ENCODE results near the gene UBE4B. TPM values are rescaled to one million over a fixed set of nuclear protein-coding genes. Genes with fewer than 3 reads are reported as not detected.
"Not testable (repeated sequence)": the region's sequence is repeated elsewhere in the genome, so short reads cannot be mapped to it uniquely, and the experiment has no call there.

Gene UBE4B
- total RNA-seq, 1 donor from 2014 or later = 54.8 TPM

DNA sequence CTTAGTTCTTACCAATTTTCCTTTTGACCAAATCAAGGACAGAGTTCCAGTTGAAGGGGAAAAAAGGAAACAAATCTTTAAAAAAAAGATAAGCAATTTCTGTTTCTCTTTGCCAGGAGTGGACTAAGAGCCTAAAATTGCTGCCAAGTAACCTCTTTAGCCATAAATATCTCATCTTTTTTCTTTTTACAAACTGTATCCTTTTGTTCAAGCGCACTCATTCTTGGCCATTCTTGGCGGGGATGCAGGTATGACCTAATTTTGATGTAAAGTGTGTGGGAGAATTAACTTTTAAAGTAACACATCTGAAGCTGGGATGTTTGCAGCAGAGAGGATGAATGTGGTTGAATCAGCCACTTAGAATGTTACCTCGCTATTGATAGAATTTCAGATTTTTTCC lies 164.2 kb downstream of the UBE4B start:
- DNase-seq (ENCODE audit: low spot score) = no peak
- H3K36me3 Mint-ChIP-seq (ENCODE audit: low read depth, unreplicated experiment) = no peaks in the 10 kb centered on the region
- peaks cover 2% of the 10 kb centered on the region for H3K27me3 Mint-ChIP-seq (ENCODE audit: unreplicated experiment)
- TF ChIP-seq, protein P1, sequence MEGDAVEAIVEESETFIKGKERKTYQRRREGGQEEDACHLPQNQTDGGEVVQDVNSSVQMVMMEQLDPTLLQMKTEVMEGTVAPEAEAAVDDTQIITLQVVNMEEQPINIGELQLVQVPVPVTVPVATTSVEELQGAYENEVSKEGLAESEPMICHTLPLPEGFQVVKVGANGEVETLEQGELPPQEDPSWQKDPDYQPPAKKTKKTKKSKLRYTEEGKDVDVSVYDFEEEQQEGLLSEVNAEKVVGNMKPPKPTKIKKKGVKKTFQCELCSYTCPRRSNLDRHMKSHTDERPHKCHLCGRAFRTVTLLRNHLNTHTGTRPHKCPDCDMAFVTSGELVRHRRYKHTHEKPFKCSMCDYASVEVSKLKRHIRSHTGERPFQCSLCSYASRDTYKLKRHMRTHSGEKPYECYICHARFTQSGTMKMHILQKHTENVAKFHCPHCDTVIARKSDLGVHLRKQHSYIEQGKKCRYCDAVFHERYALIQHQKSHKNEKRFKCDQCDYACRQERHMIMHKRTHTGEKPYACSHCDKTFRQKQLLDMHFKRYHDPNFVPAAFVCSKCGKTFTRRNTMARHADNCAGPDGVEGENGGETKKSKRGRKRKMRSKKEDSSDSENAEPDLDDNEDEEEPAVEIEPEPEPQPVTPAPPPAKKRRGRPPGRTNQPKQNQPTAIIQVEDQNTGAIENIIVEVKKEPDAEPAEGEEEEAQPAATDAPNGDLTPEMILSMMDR (IDR thresholded peaks at IDR 0.05; ENCODE audit: unreplicated experiment) = no peak
- H3K4me1 Mint-ChIP-seq (ENCODE audit: unreplicated experiment) = no peaks in the 10 kb centered on the region
- H3K27ac Mint-ChIP-seq (ENCODE audit: unreplicated experiment) = no peak overlapping the region
- no peak overlapping the region for H3K4me3 Mint-ChIP-seq (ENCODE audit: unreplicated experiment)
- H3K9me3 Mint-ChIP-seq (ENCODE audit: unreplicated experiment) = no peaks in the 10 kb centered on the region

DNA sequence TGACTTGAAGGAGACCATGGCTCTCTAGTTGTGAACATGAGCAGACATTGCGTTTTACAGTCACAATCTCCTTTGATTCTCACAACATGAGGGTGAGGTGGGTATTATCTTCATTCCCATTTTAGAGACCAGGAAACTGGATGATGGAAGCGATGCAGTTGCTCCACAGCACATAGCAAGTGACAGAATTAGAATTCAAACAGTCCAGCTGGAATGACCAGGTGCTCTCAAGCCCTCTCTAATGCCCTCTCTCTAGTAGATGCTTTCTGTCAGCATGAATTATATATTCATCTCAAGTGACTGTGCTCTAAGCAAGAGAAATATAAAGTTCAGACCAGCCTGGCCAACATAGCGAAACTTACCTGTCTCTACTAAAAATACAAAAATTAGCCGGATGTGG lies 167.9 kb downstream of the UBE4B start:
- Mint-ChIP-seq H3K4me3 (ENCODE audit: unreplicated experiment) (no peak overlapping the region), H3K9me3 (ENCODE audit: unreplicated experiment) (no peaks in the 10 kb centered on the region), H3K4me1 (ENCODE audit: unreplicated experiment) (no peaks in the 10 kb centered on the region), H3K27me3 (ENCODE audit: unreplicated experiment) (no peaks in the 10 kb centered on the region), H3K36me3 (ENCODE audit: low read depth, unreplicated experiment) (no peaks in the 10 kb centered on the region), H3K27ac (ENCODE audit: unreplicated experiment) (no peak overlapping the region)
- TF ChIP-seq, protein P1 (IDR thresholded peaks at IDR 0.05; ENCODE audit: unreplicated experiment) = no peak
- no peak for DNase-seq (ENCODE audit: low spot score)

DNA sequence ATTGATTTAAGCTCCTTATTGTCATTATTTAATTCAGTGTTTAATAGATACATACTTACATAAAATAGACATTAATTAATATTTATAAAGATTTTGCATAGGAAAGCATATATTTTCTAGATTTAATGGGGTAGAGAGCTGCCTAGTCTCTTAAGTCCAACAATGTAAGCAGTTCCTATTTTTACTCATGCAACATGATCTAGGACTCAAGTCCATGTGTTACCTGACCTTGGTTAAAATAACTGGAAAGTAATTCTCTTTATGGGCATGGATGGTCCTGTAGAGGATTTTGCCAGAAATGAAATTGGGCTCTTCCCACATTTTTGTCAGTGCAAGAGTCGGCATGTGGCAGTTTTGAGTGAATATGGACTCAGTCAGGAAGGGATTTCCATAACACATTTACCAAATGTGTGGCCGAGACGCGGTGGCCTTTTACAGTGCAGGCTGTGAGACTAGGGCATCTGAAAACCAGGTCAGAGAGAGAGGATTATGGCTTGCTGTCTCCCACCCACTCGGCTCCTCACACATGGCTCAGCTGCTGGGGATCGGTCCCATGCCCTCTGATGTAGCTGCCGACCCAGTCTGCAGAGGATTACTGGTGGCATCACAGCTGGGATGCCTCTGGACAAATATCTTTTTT lies 171.4 kb downstream of the UBE4B start:
- no peak overlapping the region for H3K27ac Mint-ChIP-seq (ENCODE audit: unreplicated experiment)
- no peaks in the 10 kb centered on the region for H3K27me3 Mint-ChIP-seq (ENCODE audit: unreplicated experiment)
- peaks cover under 1% of the 10 kb centered on the region for H3K4me1 Mint-ChIP-seq (ENCODE audit: unreplicated experiment)
- H3K4me3 Mint-ChIP-seq (ENCODE audit: unreplicated experiment) = no peak overlapping the region
- no peak for DNase-seq (ENCODE audit: low spot score)
- H3K9me3 Mint-ChIP-seq (ENCODE audit: unreplicated experiment) = no peaks in the 10 kb centered on the region
- no peaks in the 10 kb centered on the region for H3K36me3 Mint-ChIP-seq (ENCODE audit: low read depth, unreplicated experiment)
- TF ChIP-seq, protein P1 (IDR thresholded peaks at IDR 0.05; ENCODE audit: unreplicated experiment) = no peak

DNA sequence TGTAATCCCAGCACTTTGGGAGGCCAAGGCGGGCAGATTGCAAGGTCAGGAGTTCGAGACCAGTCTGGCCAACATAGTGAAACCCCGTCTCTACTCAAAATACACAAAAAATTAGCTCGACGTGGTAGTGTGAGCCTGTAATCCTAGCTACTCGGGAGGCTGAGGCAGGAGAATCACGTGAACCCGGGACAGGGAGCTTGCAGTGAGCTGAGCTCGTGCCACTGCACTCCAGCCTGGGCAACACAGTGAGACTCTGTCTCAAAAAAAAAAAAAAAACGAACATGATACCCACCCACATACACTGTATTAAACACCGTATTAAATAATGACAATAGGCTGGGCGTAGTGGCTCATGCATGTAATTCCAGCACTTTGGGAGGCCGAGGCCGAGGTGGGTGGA lies 172.4 kb downstream of the UBE4B start:
- not testable (repeated sequence) for H3K27ac Mint-ChIP-seq (ENCODE audit: unreplicated experiment); DNase-seq (ENCODE audit: low spot score); H3K4me1 Mint-ChIP-seq (ENCODE audit: unreplicated experiment); H3K27me3 Mint-ChIP-seq (ENCODE audit: unreplicated experiment); H3K4me3 Mint-ChIP-seq (ENCODE audit: unreplicated experiment); H3K36me3 Mint-ChIP-seq (ENCODE audit: low read depth, unreplicated experiment); H3K9me3 Mint-ChIP-seq (ENCODE audit: unreplicated experiment)

DNA sequence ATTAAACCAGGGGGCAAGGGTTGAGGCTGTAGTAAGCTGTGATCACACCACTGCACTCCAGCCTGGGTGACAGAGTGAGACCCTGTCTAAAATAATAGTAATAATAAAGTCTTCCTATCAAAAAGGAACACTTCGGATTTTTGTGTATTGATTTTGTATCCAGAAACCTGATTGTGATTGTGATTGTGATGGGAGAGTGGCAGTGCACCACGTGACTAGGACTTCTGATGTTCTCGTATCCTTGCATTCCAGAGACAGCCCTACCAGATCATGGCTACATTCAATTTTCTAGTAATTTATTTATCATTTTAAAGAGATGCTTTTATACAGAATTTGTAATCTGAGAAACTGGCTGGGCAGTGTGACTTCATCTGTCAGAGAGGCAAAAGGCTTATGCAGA lies 175.1 kb downstream of the UBE4B start:
- H3K27me3 Mint-ChIP-seq (ENCODE audit: unreplicated experiment) = peaks cover 2% of the 10 kb centered on the region
- H3K27ac Mint-ChIP-seq (ENCODE audit: unreplicated experiment) = no peak overlapping the region
- no peak overlapping the region for H3K4me3 Mint-ChIP-seq (ENCODE audit: unreplicated experiment)
- no peak for DNase-seq (ENCODE audit: low spot score)
- peaks cover 17% of the 10 kb centered on the region for H3K4me1 Mint-ChIP-seq (ENCODE audit: unreplicated experiment)
- TF ChIP-seq, protein P1 (IDR thresholded peaks at IDR 0.05; ENCODE audit: unreplicated experiment) = no peak
- no peaks in the 10 kb centered on the region for H3K9me3 Mint-ChIP-seq (ENCODE audit: unreplicated experiment)
- H3K36me3 Mint-ChIP-seq (ENCODE audit: low read depth, unreplicated experiment) = peaks cover 6% of the 10 kb centered on the region
